ENCODE data around the gene FARSB. TPM values are rescaled to one million over a fixed set of nuclear protein-coding genes. Genes with fewer than 3 reads are reported as not detected.

FARSB gene
- total RNA-seq, 1 experiment from 2014 or later, result 67.6 TPM

DNA sequence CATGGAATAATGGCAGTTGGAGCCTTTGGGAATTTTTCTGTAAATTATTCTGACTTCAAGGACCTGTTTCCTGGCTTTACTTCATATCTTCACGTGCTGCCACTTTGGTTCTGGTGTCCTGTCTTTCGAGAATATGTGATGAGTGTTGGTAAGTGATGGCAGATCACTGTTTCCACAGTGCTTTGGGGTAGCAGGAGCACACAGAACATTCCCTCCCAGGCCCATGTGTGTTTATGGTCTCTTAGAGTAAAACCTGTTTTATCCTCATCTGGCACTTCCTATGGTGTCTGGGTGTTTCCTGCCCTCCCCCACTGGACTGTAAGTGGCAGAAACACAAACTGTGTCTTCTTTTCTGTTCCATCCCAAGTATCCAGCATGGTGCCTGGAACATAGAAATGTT, 33.4 kb upstream of the FARSB start:
- Mint-ChIP-seq H3K36me3 (ENCODE audit: insufficient read depth, unreplicated experiment) (peaks cover 99% of the 10 kb centered on the region), H3K4me1 (ENCODE audit: low read depth, unreplicated experiment) (peaks cover 62% of the 10 kb centered on the region), H3K4me3 (ENCODE audit: low read depth, unreplicated experiment) (no peak overlapping the region), H3K9me3 (ENCODE audit: low read depth, unreplicated experiment) (no peaks in the 10 kb centered on the region), H3K27ac (ENCODE audit: unreplicated experiment) (peak overlapping the region; percentile 56), H3K27me3 (ENCODE audit: unreplicated experiment) (no peaks in the 10 kb centered on the region)
- TSS peak; percentile 8 for BruUV-seq (replicated peaks)
- intact Hi-C loops (cut with micrococcal nuclease; ENCODE audit: unreplicated experiment), result no loop called here
- no peak for DNase-seq
- CTCF ChIA-PET, result no interaction called here
- TF ChIP-seq, protein P1, sequence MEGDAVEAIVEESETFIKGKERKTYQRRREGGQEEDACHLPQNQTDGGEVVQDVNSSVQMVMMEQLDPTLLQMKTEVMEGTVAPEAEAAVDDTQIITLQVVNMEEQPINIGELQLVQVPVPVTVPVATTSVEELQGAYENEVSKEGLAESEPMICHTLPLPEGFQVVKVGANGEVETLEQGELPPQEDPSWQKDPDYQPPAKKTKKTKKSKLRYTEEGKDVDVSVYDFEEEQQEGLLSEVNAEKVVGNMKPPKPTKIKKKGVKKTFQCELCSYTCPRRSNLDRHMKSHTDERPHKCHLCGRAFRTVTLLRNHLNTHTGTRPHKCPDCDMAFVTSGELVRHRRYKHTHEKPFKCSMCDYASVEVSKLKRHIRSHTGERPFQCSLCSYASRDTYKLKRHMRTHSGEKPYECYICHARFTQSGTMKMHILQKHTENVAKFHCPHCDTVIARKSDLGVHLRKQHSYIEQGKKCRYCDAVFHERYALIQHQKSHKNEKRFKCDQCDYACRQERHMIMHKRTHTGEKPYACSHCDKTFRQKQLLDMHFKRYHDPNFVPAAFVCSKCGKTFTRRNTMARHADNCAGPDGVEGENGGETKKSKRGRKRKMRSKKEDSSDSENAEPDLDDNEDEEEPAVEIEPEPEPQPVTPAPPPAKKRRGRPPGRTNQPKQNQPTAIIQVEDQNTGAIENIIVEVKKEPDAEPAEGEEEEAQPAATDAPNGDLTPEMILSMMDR (IDR thresholded peaks at IDR 0.05; ENCODE audit: unreplicated experiment), result no peak

DNA sequence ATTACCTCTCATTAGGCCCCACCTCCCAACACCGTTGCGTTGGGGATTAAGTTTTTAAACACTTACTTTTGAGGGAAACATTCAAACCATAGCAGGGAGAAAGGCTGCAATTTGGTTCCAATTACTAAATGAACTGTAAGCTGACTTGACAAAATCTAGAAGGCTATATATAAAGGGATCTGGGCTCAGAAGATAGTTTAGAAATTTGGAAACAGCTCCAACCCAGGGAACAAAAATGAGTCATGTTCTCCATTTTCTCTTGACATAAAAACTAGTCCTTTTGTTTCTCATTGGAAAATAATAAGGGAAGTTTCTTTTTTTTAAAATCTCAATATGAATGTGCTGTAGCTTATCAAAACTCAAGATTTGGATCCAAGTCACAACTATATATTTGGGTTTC, 33.0 kb upstream of the FARSB start:
- no peak for DNase-seq
- Mint-ChIP-seq H3K4me3 (ENCODE audit: low read depth, unreplicated experiment) (no peak overlapping the region), H3K27me3 (ENCODE audit: unreplicated experiment) (no peaks in the 10 kb centered on the region), H3K27ac (ENCODE audit: unreplicated experiment) (peak overlapping the region; percentile 56), H3K36me3 (ENCODE audit: insufficient read depth, unreplicated experiment) (peaks cover 96% of the 10 kb centered on the region), H3K9me3 (ENCODE audit: low read depth, unreplicated experiment) (no peaks in the 10 kb centered on the region), H3K4me1 (ENCODE audit: low read depth, unreplicated experiment) (peaks cover 58% of the 10 kb centered on the region)
- TF ChIP-seq, protein P1 (IDR thresholded peaks at IDR 0.05; ENCODE audit: unreplicated experiment), result no peak
- CTCF ChIA-PET, result no interaction called here
- BruUV-seq (replicated peaks), result no TSS peak
- intact Hi-C loops (cut with micrococcal nuclease; ENCODE audit: unreplicated experiment), result no loop called here

DNA sequence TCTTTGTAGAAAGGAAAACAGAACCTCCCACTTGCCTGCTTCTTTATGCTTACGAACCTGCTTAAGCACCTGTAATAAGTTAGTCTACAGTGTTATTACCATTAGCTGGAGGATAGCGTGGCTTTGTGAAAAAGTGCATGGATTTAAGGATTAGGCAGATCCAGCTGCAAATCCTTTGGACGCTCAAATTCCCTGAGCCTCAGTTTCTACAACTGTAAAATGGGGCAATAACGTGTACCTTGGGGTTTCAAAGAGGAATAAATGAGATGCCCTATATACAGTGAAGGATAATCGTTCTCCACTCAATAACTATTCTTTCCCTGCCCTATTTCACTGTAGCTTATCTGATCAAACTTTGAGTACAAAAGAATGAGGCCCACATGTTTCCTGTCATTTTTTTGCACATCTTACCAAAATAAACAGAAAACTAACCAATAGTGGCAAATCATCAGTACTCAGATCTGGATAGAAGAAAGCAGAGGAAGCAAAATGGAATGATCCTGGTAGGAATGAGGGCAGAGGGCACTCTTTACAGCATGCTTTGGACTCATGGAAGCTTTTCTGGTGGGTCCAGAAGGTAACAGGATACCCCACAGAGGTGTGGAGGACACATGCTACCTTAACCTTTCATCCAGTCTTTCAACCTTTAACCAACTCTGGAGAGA, 30.3 kb upstream of the FARSB start:
- CTCF ChIA-PET, result interaction anchor here (0.5 to 0.7 kb wide), 2 partner anchors 59 to 153 kb away, joined by 3 to 5 read pairs; no protein-coding TSS in a partner anchor
- peaks cover 45% of the 10 kb centered on the region for H3K4me1 Mint-ChIP-seq (ENCODE audit: low read depth, unreplicated experiment)
- H3K27me3 Mint-ChIP-seq (ENCODE audit: unreplicated experiment), result no peaks in the 10 kb centered on the region
- peaks cover 96% of the 10 kb centered on the region for H3K36me3 Mint-ChIP-seq (ENCODE audit: insufficient read depth, unreplicated experiment)
- no peak overlapping the region for H3K27ac Mint-ChIP-seq (ENCODE audit: unreplicated experiment)
- H3K4me3 Mint-ChIP-seq (ENCODE audit: low read depth, unreplicated experiment), result no peak overlapping the region
- intact Hi-C loops (cut with micrococcal nuclease; ENCODE audit: unreplicated experiment), result no loop called here
- BruUV-seq (replicated peaks), result no TSS peak
- H3K9me3 Mint-ChIP-seq (ENCODE audit: low read depth, unreplicated experiment), result no peaks in the 10 kb centered on the region
- no peak for DNase-seq
- TF ChIP-seq, protein P1 (IDR thresholded peaks at IDR 0.05; ENCODE audit: unreplicated experiment), result no peak

DNA sequence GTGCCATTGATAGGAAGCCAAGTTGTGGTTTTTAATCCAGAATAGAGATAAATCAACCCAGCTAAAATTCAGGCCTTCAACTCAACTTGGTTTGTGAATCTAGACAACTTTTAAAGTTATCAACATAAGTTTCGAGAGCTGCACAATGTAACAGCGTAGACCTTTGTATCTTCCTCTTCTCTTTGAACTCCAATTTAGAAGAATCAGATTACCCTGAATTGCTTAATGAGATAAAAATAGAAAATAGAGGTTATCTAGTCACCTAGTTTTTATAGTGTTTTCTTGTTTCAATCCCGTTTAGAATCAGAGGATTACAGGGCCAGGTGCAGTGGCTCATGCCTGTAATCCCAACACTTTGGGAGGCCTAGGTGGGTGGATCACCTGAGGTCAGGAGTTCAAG, 27.9 kb upstream of the FARSB start:
- intact Hi-C loops (cut with micrococcal nuclease; ENCODE audit: unreplicated experiment), result no loop called here
- DNase-seq, result no peak
- CTCF ChIA-PET, result no interaction called here
- H3K4me3 Mint-ChIP-seq (ENCODE audit: low read depth, unreplicated experiment), result no peak overlapping the region
- peaks cover 95% of the 10 kb centered on the region for H3K36me3 Mint-ChIP-seq (ENCODE audit: insufficient read depth, unreplicated experiment)
- H3K27me3 Mint-ChIP-seq (ENCODE audit: unreplicated experiment), result no peaks in the 10 kb centered on the region
- no TSS peak for BruUV-seq (replicated peaks)
- TF ChIP-seq, protein P1 (IDR thresholded peaks at IDR 0.05; ENCODE audit: unreplicated experiment), result no peak
- peak overlapping the region; percentile 46 for H3K27ac Mint-ChIP-seq (ENCODE audit: unreplicated experiment)
- H3K4me1 Mint-ChIP-seq (ENCODE audit: low read depth, unreplicated experiment), result peaks cover 44% of the 10 kb centered on the region
- H3K9me3 Mint-ChIP-seq (ENCODE audit: low read depth, unreplicated experiment), result no peaks in the 10 kb centered on the region
